Gastrocnemius medialis (tissue), 4 donors: ENCODE results near the gene DPP4.

ENCODE experiments used
- CTCF ChIP-seq, 5 experiments: fragments of 450-650 bp in 3 of 5; fragments of 200-600 bp in 2 of 5; sonication (generic) in 2 of 5; IDR thresholded peaks in 4 of 5; conservative IDR thresholded peaks in 1 of 5; 1 replicate in 4 of 5; 2 replicates in 1 of 5; pipeline ENCODE4 v1.5.1; 2016 to 2019; ENCODE audit warnings: antibody characterized with exemption in 5 of 5, mild to moderate bottlenecking in 3 of 5, moderate library complexity in 3 of 5
- POLR2A ChIP-seq, 2 donors: fragments of 450-650 bp; IDR thresholded peaks; one replicate each; pipeline ENCODE4 v1.6.1; 2017; ENCODE audit warnings: antibody characterized with exemption in 2 of 2, mild to moderate bottlenecking in 2 of 2, moderate library complexity in 2 of 2

- TF ChIP-seq CTCF (IDR thresholded peaks at IDR 0.05 in 4 of 5, conservative IDR thresholded peaks at IDR 0.05 in 1 of 5) (no peak), POLR2A (IDR thresholded peaks at IDR 0.05) (no peak)
These were observed 126.6 kb downstream of the DPP4 start for GRCh38 chr2:161947406-161947805.
